NOMO-1 treated with dmso at 0.1 percent for 144 hours (cell line): Measurements from ENCODE around the gene GAA.

Experiments used
- DNase-seq: peaks from one replicate; lab custom pipeline; 2025; ENCODE audit not compliant: unreplicated experiment; lab: John Stamatoyannopoulos, UW

Gene GAA

GRCh38 chr17:80103449-80104085, 2.2 kb downstream of the GAA start:
- DNase-seq: no peak

GRCh38 chr17:80104321-80104955, 3.1 kb downstream of the GAA start:
- no peak for DNase-seq

- no peak for DNase-seq
Observed at GRCh38 chr17:80104956-80105375, 3.6 kb downstream of the GAA start.

GRCh38 chr17:80105762-80106161, 4.4 kb downstream of the GAA start:
- DNase-seq: no peak

GRCh38 chr17:80106176-80106575, 4.8 kb downstream of the GAA start:
- DNase-seq: no peak

- no peak for DNase-seq
Observed at GRCh38 chr17:80106751-80107150, 5.4 kb downstream of the GAA start.

GRCh38 chr17:80107231-80108021, 6.0 kb downstream of the GAA start:
- no peak for DNase-seq

- DNase-seq: no peak
Observed at GRCh38 chr17:80108036-80108971, 6.9 kb downstream of the GAA start.

- no peak for DNase-seq
Observed at GRCh38 chr17:80109066-80109660, 7.8 kb downstream of the GAA start.

GRCh38 chr17:80109713-80110446, 8.5 kb downstream of the GAA start:
- DNase-seq: no peak

GRCh38 chr17:80110447-80110812, 9.0 kb downstream of the GAA start:
- no peak for DNase-seq

GRCh38 chr17:80110927-80111701, 9.7 kb downstream of the GAA start:
- DNase-seq: no peak

- DNase-seq: no peak
Observed at GRCh38 chr17:80111702-80112470, 10.5 kb downstream of the GAA start.

GRCh38 chr17:80112471-80113032, 11.2 kb downstream of the GAA start:
- no peak for DNase-seq

GRCh38 chr17:80113033-80113484, 11.7 kb downstream of the GAA start:
- DNase-seq: no peak

GRCh38 chr17:80114758-80115157, 13.4 kb downstream of the GAA start:
- DNase-seq: no peak

GRCh38 chr17:80115159-80115558, 13.8 kb downstream of the GAA start:
- DNase-seq: no peak

GRCh38 chr17:80116276-80116920, 15.0 kb downstream of the GAA start:
- no peak for DNase-seq
